ENCODE measurements around the gene SLC66A2. TPM values are rescaled to one million over a fixed set of nuclear protein-coding genes. Genes with fewer than 3 reads are reported as not detected.
A peak's percentile ranks its signal among the peaks of the same experiment; 100 is the strongest.

Gene SLC66A2
- total and polyA plus RNA-seq, 10 donors, result 28.7 to 61.9 (median 50.0) TPM

- intact Hi-C loops (cut with DNase I; ENCODE audit: low total_unique reads), result loop anchor here (10.0 kb wide), 1 partner anchor 258 kb away; no protein-coding TSS in a partner anchor
- peaks cover 9 to 74% (median 37%) of the 10 kb centered on the region in 6 donors for H3K4me1 ChIP-seq
- H3K4me3 ChIP-seq, result no peak overlapping the region
- no peaks in the 10 kb centered on the region for H3K9me3 ChIP-seq
- TF ChIP-seq, protein P1, sequence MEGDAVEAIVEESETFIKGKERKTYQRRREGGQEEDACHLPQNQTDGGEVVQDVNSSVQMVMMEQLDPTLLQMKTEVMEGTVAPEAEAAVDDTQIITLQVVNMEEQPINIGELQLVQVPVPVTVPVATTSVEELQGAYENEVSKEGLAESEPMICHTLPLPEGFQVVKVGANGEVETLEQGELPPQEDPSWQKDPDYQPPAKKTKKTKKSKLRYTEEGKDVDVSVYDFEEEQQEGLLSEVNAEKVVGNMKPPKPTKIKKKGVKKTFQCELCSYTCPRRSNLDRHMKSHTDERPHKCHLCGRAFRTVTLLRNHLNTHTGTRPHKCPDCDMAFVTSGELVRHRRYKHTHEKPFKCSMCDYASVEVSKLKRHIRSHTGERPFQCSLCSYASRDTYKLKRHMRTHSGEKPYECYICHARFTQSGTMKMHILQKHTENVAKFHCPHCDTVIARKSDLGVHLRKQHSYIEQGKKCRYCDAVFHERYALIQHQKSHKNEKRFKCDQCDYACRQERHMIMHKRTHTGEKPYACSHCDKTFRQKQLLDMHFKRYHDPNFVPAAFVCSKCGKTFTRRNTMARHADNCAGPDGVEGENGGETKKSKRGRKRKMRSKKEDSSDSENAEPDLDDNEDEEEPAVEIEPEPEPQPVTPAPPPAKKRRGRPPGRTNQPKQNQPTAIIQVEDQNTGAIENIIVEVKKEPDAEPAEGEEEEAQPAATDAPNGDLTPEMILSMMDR (IDR thresholded peaks at IDR 0.05 in 8 of 11, conservative IDR thresholded peaks at IDR 0.05 in 3 of 11), result no peak
- TF ChIP-seq POLR2AphosphoS5 (IDR thresholded peaks at IDR 0.05) (no peak), POLR2A (IDR thresholded peaks at IDR 0.05) (no peak)
- 86 to 93% (median 92%) methylated on average over 28 to 31 of the region's 31 CpGs for WGBS, 5 donors
- peak; percentile 68 for DNase-seq
- peak overlapping the region in 1 of 8 donors; percentile 1 for H3K27ac ChIP-seq
- H3K27me3 ChIP-seq (replicated peaks in 1 of 7), result no peaks in the 10 kb centered on the region
- H3K36me3 ChIP-seq, result peaks cover 0 to 87% (median 42%) of the 10 kb centered on the region in 6 donors
These were observed 8.5 kb downstream of the SLC66A2 start for GRCh38 chr18:79942786-79943607.

DNA sequence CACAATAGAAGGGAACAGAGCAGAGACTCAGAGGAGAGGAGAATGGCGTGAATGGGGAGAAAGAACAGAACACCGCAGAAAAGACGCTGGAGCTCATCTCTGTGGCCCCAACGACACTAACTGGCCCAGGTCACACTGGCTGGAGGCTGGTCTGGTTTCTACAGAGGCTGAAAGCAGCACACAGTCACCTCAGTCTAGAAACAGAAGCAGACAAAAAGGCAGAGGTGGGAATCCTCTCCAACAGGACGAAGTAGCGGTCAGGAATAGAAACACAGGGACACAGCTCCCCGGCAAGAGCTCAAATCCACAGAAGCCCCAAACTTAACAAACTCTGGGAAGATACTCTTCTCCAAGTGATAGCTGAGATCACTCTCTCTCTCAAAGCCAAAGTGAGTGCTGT is 9.2 kb downstream of the SLC66A2 start:
- Histone ChIP-seq H3K27ac (no peak overlapping the region), H3K27me3 (replicated peaks in 1 of 7) (no peaks in the 10 kb centered on the region), H3K9me3 (peaks cover 0 to 5% (median 0%) of the 10 kb centered on the region in 8 donors), H3K4me1 (peaks cover 9 to 66% (median 32%) of the 10 kb centered on the region in 6 donors), H3K4me3 (no peak overlapping the region), H3K36me3 (peaks cover 0 to 87% (median 49%) of the 10 kb centered on the region in 6 donors)
- WGBS, 5 donors, result 92 to 97% (median 96%) methylated on average over 7 of the region's 7 CpGs
- intact Hi-C loops (cut with DNase I; ENCODE audit: low total_unique reads), result loop anchor here (10.0 kb wide), 1 partner anchor 257 kb away; no protein-coding TSS in a partner anchor
- peak; percentile 41 for DNase-seq
- TF ChIP-seq, protein P1 (IDR thresholded peaks at IDR 0.05 in 8 of 11, conservative IDR thresholded peaks at IDR 0.05 in 3 of 11), result no peak

GRCh38 chr18:79941473-79942119 is 9.9 kb downstream of the SLC66A2 start:
- Histone ChIP-seq H3K36me3 (peaks cover 0 to 87% (median 52%) of the 10 kb centered on the region in 6 donors), H3K4me3 (no peak overlapping the region), H3K4me1 (peaks cover 9 to 60% (median 29%) of the 10 kb centered on the region in 6 donors), H3K27ac (no peak overlapping the region), H3K27me3 (replicated peaks in 1 of 7) (no peaks in the 10 kb centered on the region), H3K9me3 (peaks cover 0 to 10% (median 3%) of the 10 kb centered on the region in 8 donors)
- TF ChIP-seq POLR2AphosphoS5 (IDR thresholded peaks at IDR 0.05), result no peak
- TF ChIP-seq POLR2A (IDR thresholded peaks at IDR 0.05), result no peak
- TF ChIP-seq, protein P1 (IDR thresholded peaks at IDR 0.05 in 8 of 11, conservative IDR thresholded peaks at IDR 0.05 in 3 of 11), result no peak
- intact Hi-C loops (cut with DNase I; ENCODE audit: low total_unique reads), result loop anchor here (10.0 kb wide), 1 partner anchor 257 kb away; no protein-coding TSS in a partner anchor
- peak; percentile 46 for DNase-seq
- WGBS, 5 donors, result 91 to 94% (median 93%) methylated on average over 16 of the region's 16 CpGs
